KMS-11 (cell line): Measurements from ENCODE around the gene ZNF236.

Experiments
- H2AFZ ChIP-seq: fragments of 200-600 bp; sonication (generic); 2 replicates; pipeline ENCODE4 v1.6.1; 2016; ENCODE audit warnings: antibody characterized with exemption, mixed run types, low read depth
- H3K27ac ChIP-seq: fragments of 200-600 bp; sonication (generic); 2 replicates; pipeline ENCODE4 v1.6.1; 2016; ENCODE audit warnings: mild to moderate bottlenecking, mixed run types
- H3K27me3 ChIP-seq: fragments of 200-600 bp; sonication (generic); 2 replicates; pipeline ENCODE4 v1.6.1; 2017; ENCODE audit warnings: mild to moderate bottlenecking, low read depth, mixed run types, moderate library complexity; ENCODE audit not compliant: insufficient read depth
- H3K36me3 ChIP-seq: fragments of 200-600 bp; sonication (generic); 2 replicates; pipeline ENCODE4 v1.6.1; 2017; ENCODE audit warnings: mild to moderate bottlenecking, mixed run types; ENCODE audit not compliant: insufficient read depth
- H3K4me1 ChIP-seq: fragments of 200-600 bp; sonication (generic); 2 replicates; pipeline ENCODE4 v1.6.1; 2016; ENCODE audit warnings: mild to moderate bottlenecking, low read depth, mixed run types; ENCODE audit not compliant: poor library complexity, severe bottlenecking
- H3K4me2 ChIP-seq: fragments of 200-600 bp; sonication (generic); 2 replicates; pipeline ENCODE4 v1.7.0; 2016; ENCODE audit warnings: mild to moderate bottlenecking, mixed run types
- H3K4me3 ChIP-seq: fragments of 200-600 bp; sonication (generic); IDR thresholded peaks from 2 replicates; pipeline ENCODE4 v1.6.1; 2017; ENCODE audit warnings: low read depth, low read length, mixed read lengths; ENCODE audit not compliant: insufficient read depth
- H3K79me2 ChIP-seq: fragments of 200-600 bp; sonication (generic); 2 replicates; pipeline ENCODE4 v1.6.1; 2016; ENCODE audit warnings: low read depth, mixed run types; ENCODE audit not compliant: insufficient read depth
- H3K9ac ChIP-seq: fragments of 200-600 bp; sonication (generic); 2 replicates; pipeline ENCODE4 v1.6.1; 2016; ENCODE audit warnings: mild to moderate bottlenecking, mixed run types
- H4K20me1 ChIP-seq: fragments of 200-600 bp; sonication (generic); 2 replicates; pipeline ENCODE4 v1.6.1; 2016; ENCODE audit warnings: mild to moderate bottlenecking, mixed run types; ENCODE audit not compliant: insufficient read depth
- CTCF ChIP-seq: fragments of 200-600 bp; sonication (generic); conservative IDR thresholded peaks from 2 replicates; pipeline ENCODE4 v1.6.1; 2017; ENCODE audit warnings: low read depth, mild to moderate bottlenecking, antibody characterized with exemption, low read length, moderate library complexity, mixed read lengths

The ZNF236 gene

GRCh38 chr18:76992226-76993084 lies 170.1 kb downstream of the ZNF236 start:
- Histone ChIP-seq H3K4me1 (no peaks in the 10 kb centered on the region), H3K36me3 (no peaks in the 10 kb centered on the region), H3K4me3 (no peak overlapping the region), H2AFZ (no peak overlapping the region), H3K4me2 (no peak overlapping the region), H3K79me2 (no peaks in the 10 kb centered on the region), H3K27ac (no peak overlapping the region), H4K20me1 (no peaks in the 10 kb centered on the region), H3K9ac (no peak overlapping the region), H3K27me3 (no peaks in the 10 kb centered on the region)
- no peak for TF ChIP-seq CTCF

- no peak overlapping the region for H3K4me3 ChIP-seq
- no peak overlapping the region for H3K4me2 ChIP-seq
- no peaks in the 10 kb centered on the region for H3K79me2 ChIP-seq
- H3K36me3 ChIP-seq = no peaks in the 10 kb centered on the region
- no peaks in the 10 kb centered on the region for H4K20me1 ChIP-seq
- no peak overlapping the region for H3K27ac ChIP-seq
- H3K4me1 ChIP-seq = no peaks in the 10 kb centered on the region
- no peaks in the 10 kb centered on the region for H3K27me3 ChIP-seq
- TF ChIP-seq CTCF = no peak
- H2AFZ ChIP-seq = no peak overlapping the region
- H3K9ac ChIP-seq = no peak overlapping the region
These were observed 170.7 kb downstream of the ZNF236 start for GRCh38 chr18:76993085-76993382.

- no peak overlapping the region for H3K27ac ChIP-seq
- no peaks in the 10 kb centered on the region for H3K36me3 ChIP-seq
- no peaks in the 10 kb centered on the region for H4K20me1 ChIP-seq
- no peak overlapping the region for H3K4me2 ChIP-seq
- H3K4me1 ChIP-seq = no peaks in the 10 kb centered on the region
- H3K4me3 ChIP-seq = no peak overlapping the region
- H2AFZ ChIP-seq = no peak overlapping the region
- H3K79me2 ChIP-seq = no peaks in the 10 kb centered on the region
- H3K9ac ChIP-seq = no peak overlapping the region
- H3K27me3 ChIP-seq = no peaks in the 10 kb centered on the region
- TF ChIP-seq CTCF = no peak
These were observed 171.2 kb downstream of the ZNF236 start for GRCh38 chr18:76993573-76993972.

- Histone ChIP-seq H3K27ac (no peak overlapping the region), H3K4me3 (no peak overlapping the region), H3K9ac (no peak overlapping the region), H2AFZ (no peak overlapping the region), H3K4me2 (no peak overlapping the region), H3K36me3 (no peaks in the 10 kb centered on the region), H3K27me3 (no peaks in the 10 kb centered on the region), H3K79me2 (no peaks in the 10 kb centered on the region), H3K4me1 (no peaks in the 10 kb centered on the region), H4K20me1 (no peaks in the 10 kb centered on the region)
- no peak for TF ChIP-seq CTCF
These were observed 171.8 kb downstream of the ZNF236 start for GRCh38 chr18:76994086-76994654.
